A673 (cell line): ENCODE data around the gene ST6GALNAC5. TPM values are rescaled to one million over a fixed set of nuclear protein-coding genes. Genes with fewer than 3 reads are reported as not detected.

ENCODE experiments used
- BruUV-seq: library from RNA; stranded (reverse); fragments of 400-500 nt; replicated peaks from 2 replicates; lab custom pipeline; 2021; lab: Mats Ljungman, UMichigan
- CTCF ChIA-PET: fragments of 300-600 bp; sonication (Branson Sonifier 250); formaldehyde crosslinking; loops from one replicate; lab custom pipeline; 2022; ENCODE audit warnings: antibody characterized with exemption; lab: Charles Lee
- POLR2A ChIA-PET: fragments of 300-600 bp; sonication (Branson Sonifier 250); formaldehyde crosslinking; loops from one replicate; lab custom pipeline; 2022; ENCODE audit warnings: antibody characterized with exemption; ENCODE audit not compliant: low non-redundant PET; lab: Charles Lee
- DNase-seq: peaks from one replicate; pipeline ENCODE4 v3.0.0-alpha.2; 2015; ENCODE audit warnings: low spot score
- H3K27ac ChIP-seq: fragments of 200-600 bp; sonication (generic); 2 replicates; pipeline ENCODE4 v1.5.1; 2016; ENCODE audit warnings: mixed run types, low read depth, mild to moderate bottlenecking, mixed read lengths, antibody characterized with exemption, low read length; ENCODE audit not compliant: poor library complexity, severe bottlenecking
- H3K27me3 ChIP-seq: fragments of 200-600 bp; sonication (generic); replicated peaks from 2 replicates; pipeline ENCODE4 v1.6.1; 2017; ENCODE audit warnings: mixed run types, low read depth, mild to moderate bottlenecking, mixed read lengths, antibody characterized with exemption, low read length; ENCODE audit not compliant: insufficient read depth, poor library complexity
- H3K36me3 ChIP-seq: fragments of 200-600 bp; sonication (generic); 2 replicates; pipeline ENCODE4 v1.6.1; 2016; ENCODE audit warnings: mixed run types, mild to moderate bottlenecking, mixed read lengths, antibody characterized with exemption, low read length; ENCODE audit not compliant: insufficient read depth, poor library complexity, severe bottlenecking
- H3K4me1 ChIP-seq: fragments of 200-600 bp; sonication (generic); 2 replicates; pipeline ENCODE4 v1.6.1; 2017; ENCODE audit warnings: mixed run types, mild to moderate bottlenecking, mixed read lengths, antibody characterized with exemption, low read length; ENCODE audit not compliant: insufficient read depth, poor library complexity, severe bottlenecking
- H3K4me3 ChIP-seq: fragments of 200-600 bp; sonication (generic); 2 replicates; pipeline ENCODE4 v1.5.1; 2016; ENCODE audit warnings: low read depth, mixed run types, mild to moderate bottlenecking, mixed read lengths, low read length; ENCODE audit not compliant: poor library complexity, severe bottlenecking
- H3K9me3 ChIP-seq: fragments of 200-600 bp; sonication (generic); 2 replicates; pipeline ENCODE4 v1.6.1; 2016; ENCODE audit warnings: mixed run types, low read depth, mild to moderate bottlenecking, mixed read lengths, antibody characterized with exemption, low read length; ENCODE audit not compliant: poor library complexity, severe bottlenecking
- CTCF ChIP-seq: fragments of 300-800, 200-600 bp; sonication (generic); conservative IDR thresholded peaks from 2 replicates; pipeline ENCODE4 v1.5.1; 2017; ENCODE audit warnings: low read depth, mild to moderate bottlenecking, antibody characterized with exemption, low read length, moderate library complexity, mixed read lengths
- EZH2 ChIP-seq: fragments of 200-600 bp; sonication (generic); IDR thresholded peaks from 2 replicates; pipeline ENCODE4 v1.6.1; 2017; ENCODE audit warnings: borderline replicate concordance, low read depth, mild to moderate bottlenecking, mixed read lengths, antibody characterized with exemption, low read length; ENCODE audit not compliant: poor library complexity, severe bottlenecking
- intact Hi-C: fragments of 100-400 bp; cut with micrococcal nuclease; formaldehyde crosslinking; loops from one replicate; pipeline ENCODE4 v1.10.0; 2022; ENCODE audit not compliant: unreplicated experiment
- total RNA-seq: library from RNA; stranded (reverse); gene quantifications from 2 replicates; pipeline ENCODE4 v1.2.3, GENCODE V29; 2021

The ST6GALNAC5 gene
- total RNA-seq, 1 experiment from 2014 or later: not detected

- no peak overlapping the region for H3K4me3 ChIP-seq
- H3K27me3 ChIP-seq: peaks cover 14% of the 10 kb centered on the region
- BruUV-seq: no TSS peak
- no peak for TF ChIP-seq CTCF
- no peak for TF ChIP-seq EZH2
- ChIA-PET POLR2A (no interaction called here), CTCF (no interaction called here)
- H3K9me3 ChIP-seq: no peaks in the 10 kb centered on the region
- no peak for DNase-seq
- no peaks in the 10 kb centered on the region for H3K36me3 ChIP-seq
- H3K27ac ChIP-seq: no peak overlapping the region
- intact Hi-C loops: no loop called here
- no peaks in the 10 kb centered on the region for H3K4me1 ChIP-seq
These were observed 160.6 kb downstream of the ST6GALNAC5 start for GRCh38 chr1:77027847-77028246.

- POLR2A ChIA-PET: no interaction called here
- CTCF ChIA-PET: no interaction called here
- no peaks in the 10 kb centered on the region for H3K4me1 ChIP-seq
- intact Hi-C loops: no loop called here
- H3K36me3 ChIP-seq: no peaks in the 10 kb centered on the region
- no peaks in the 10 kb centered on the region for H3K9me3 ChIP-seq
- H3K27ac ChIP-seq: no peak overlapping the region
- H3K27me3 ChIP-seq: peaks cover 14% of the 10 kb centered on the region
- DNase-seq: no peak
- no TSS peak for BruUV-seq
- TF ChIP-seq EZH2: no peak
- no peak for TF ChIP-seq CTCF
- no peak overlapping the region for H3K4me3 ChIP-seq
These were observed 163.3 kb downstream of the ST6GALNAC5 start for GRCh38 chr1:77030401-77031105.

GRCh38 chr1:77031106-77031662 lies 163.9 kb downstream of the ST6GALNAC5 start:
- DNase-seq: no peak
- H3K27ac ChIP-seq: no peak overlapping the region
- H3K36me3 ChIP-seq: no peaks in the 10 kb centered on the region
- H3K9me3 ChIP-seq: no peaks in the 10 kb centered on the region
- H3K4me3 ChIP-seq: no peak overlapping the region
- ChIA-PET POLR2A (no interaction called here), CTCF (no interaction called here)
- TF ChIP-seq CTCF (no peak), EZH2 (no peak)
- intact Hi-C loops: no loop called here
- H3K4me1 ChIP-seq: no peaks in the 10 kb centered on the region
- H3K27me3 ChIP-seq: peaks cover 14% of the 10 kb centered on the region
- BruUV-seq: no TSS peak
